Suprapubic skin (tissue), 4 donors: ENCODE measurements around the gene ATP8B3. TPM values are rescaled to one million over a fixed set of nuclear protein-coding genes. Genes with fewer than 3 reads are reported as not detected.

ENCODE experiments used
- DNase-seq, 2 donors: peaks; one replicate each; pipeline ENCODE4 v3.0.0-alpha.2; 2019; ENCODE audit warnings: low spot score in 2 of 2
- H3K27ac ChIP-seq: fragments of 200-600 bp; sonication (generic); one replicate; pipeline ENCODE4 v1.5.1; 2019
- H3K27me3 ChIP-seq: fragments of 200-600 bp; sonication (generic); one replicate; pipeline ENCODE4 v1.5.1; 2019
- H3K36me3 ChIP-seq: fragments of 200-600 bp; sonication (generic); one replicate; pipeline ENCODE4 v1.5.1; 2019
- H3K4me1 ChIP-seq: fragments of 200-600 bp; sonication (generic); one replicate; pipeline ENCODE4 v1.5.1; 2019
- H3K4me3 ChIP-seq: fragments of 200-600 bp; sonication (generic); one replicate; pipeline ENCODE4 v1.5.1; 2019; ENCODE audit warnings: mild to moderate bottlenecking
- H3K9me3 ChIP-seq: fragments of 200-600 bp; sonication (generic); one replicate; pipeline ENCODE4 v1.5.1; 2019
- CTCF ChIP-seq, 2 donors: fragments of 200-600 bp in 1 of 2; fragments of 450-650 bp in 1 of 2; sonication (generic) in 1 of 2; IDR thresholded peaks; one replicate each; pipeline ENCODE4 v1.5.1; 2016 to 2019; ENCODE audit warnings: antibody characterized with exemption in 2 of 2, mild to moderate bottlenecking in 1 of 2, moderate library complexity in 1 of 2
- EP300 ChIP-seq: sonication (generic); formaldehyde crosslinking; IDR thresholded peaks from one replicate; pipeline ENCODE4 v1.6.1; 2017; ENCODE audit warnings: antibody characterized with exemption
- POLR2A ChIP-seq, 2 donors: fragments of 450-650 bp; IDR thresholded peaks; one replicate each; pipeline ENCODE4 v1.6.1; 2017; ENCODE audit warnings: antibody characterized with exemption in 2 of 2, mild to moderate bottlenecking in 2 of 2, moderate library complexity in 2 of 2
- POLR2AphosphoS5 ChIP-seq, 3 donors: sonication (generic); formaldehyde crosslinking; IDR thresholded peaks; one replicate each; pipeline ENCODE4 v1.6.1; 2017; ENCODE audit warnings: antibody characterized with exemption in 3 of 3
- WGBS: methylation state at CpG from one replicate; pipeline ENCODE4 v1.1.5; 2018; 5-methylcytosine and 5-hydroxymethylcytosine counted together
- total RNA-seq, 4 donors: library from RNA; depleted of rRNA; stranded (reverse); fragments of >200 nt; gene quantifications; one replicate each; pipeline ENCODE4 v1.1.0, GENCODE V29; 2016

Gene ATP8B3
- total RNA-seq, 4 donors from 2014 or later = 1.5 to 3.8 (median 1.8) TPM

- TF ChIP-seq CTCF (IDR thresholded peaks at IDR 0.05) (no peak), POLR2A (IDR thresholded peaks at IDR 0.05) (no peak), EP300 (no peak), POLR2AphosphoS5 (IDR thresholded peaks at IDR 0.05) (no peak)
- Histone ChIP-seq H3K9me3 (no peaks in the 10 kb centered on the region), H3K27me3 (no peaks in the 10 kb centered on the region), H3K4me1 (peaks cover 23% of the 10 kb centered on the region), H3K36me3 (peaks cover 35% of the 10 kb centered on the region), H3K4me3 (peak overlapping the region; percentile 55), H3K27ac (no peak overlapping the region)
- no peak for DNase-seq
- WGBS = 62% methylated on average over 20 of the region's 21 CpGs
These were observed 1.4 kb upstream of the ATP8B3 start for GRCh38 chr19:1813192-1814182.

- peaks cover 27% of the 10 kb centered on the region for H3K4me1 ChIP-seq
- H3K27me3 ChIP-seq = no peaks in the 10 kb centered on the region
- 1% methylated on average over 46 of the region's 47 CpGs for WGBS
- H3K27ac ChIP-seq = peak overlapping the region; percentile 53
- TF ChIP-seq POLR2AphosphoS5 (IDR thresholded peaks at IDR 0.05) = no peak
- TF ChIP-seq CTCF (IDR thresholded peaks at IDR 0.05) = peak in 1 of 2 donors; percentile 40
- peaks cover 26% of the 10 kb centered on the region for H3K36me3 ChIP-seq
- no peaks in the 10 kb centered on the region for H3K9me3 ChIP-seq
- peak overlapping the region; percentile 55 for H3K4me3 ChIP-seq
- peak; percentile 96 to 97 for DNase-seq
These were observed 533 bp upstream of the ATP8B3 start for GRCh38 chr19:1812426-1813191.

GRCh38 chr19:1811472-1811894 is 593 bp downstream of the ATP8B3 start:
- DNase-seq = peak; percentile 89 to 91
- Histone ChIP-seq H3K4me3 (peak overlapping the region; percentile 55), H3K36me3 (peaks cover 16% of the 10 kb centered on the region), H3K4me1 (peaks cover 29% of the 10 kb centered on the region), H3K27ac (peak overlapping the region; percentile 53), H3K27me3 (no peaks in the 10 kb centered on the region), H3K9me3 (no peaks in the 10 kb centered on the region)
- 13% methylated on average over 6 of the region's 13 CpGs for WGBS
- TF ChIP-seq POLR2A (IDR thresholded peaks at IDR 0.05) = no peak
- TF ChIP-seq EP300 = no peak
- TF ChIP-seq POLR2AphosphoS5 (IDR thresholded peaks at IDR 0.05) = no peak
- no peak for TF ChIP-seq CTCF (IDR thresholded peaks at IDR 0.05)

- H3K4me1 ChIP-seq = peaks cover 29% of the 10 kb centered on the region
- H3K36me3 ChIP-seq = peaks cover 7% of the 10 kb centered on the region
- H3K9me3 ChIP-seq = no peaks in the 10 kb centered on the region
- 91% methylated on average over 17 of the region's 19 CpGs for WGBS
- peak in 1 of 2 donors; percentile 65 for DNase-seq
- TF ChIP-seq EP300 (no peak), POLR2AphosphoS5 (IDR thresholded peaks at IDR 0.05) (no peak), POLR2A (IDR thresholded peaks at IDR 0.05) (no peak), CTCF (IDR thresholded peaks at IDR 0.05) (no peak)
- no peak overlapping the region for H3K27ac ChIP-seq
- H3K4me3 ChIP-seq = no peak overlapping the region
- no peaks in the 10 kb centered on the region for H3K27me3 ChIP-seq
These were observed 1.5 kb downstream of the ATP8B3 start for GRCh38 chr19:1810439-1811160.
